HepG2 (cell line): ENCODE measurements around the gene SMIM9.

Experiments
- ARHGAP35 ChIP-seq: sonication (generic); formaldehyde crosslinking; IDR thresholded peaks from 2 replicates; pipeline ENCODE4 v1.9.0; 2022; ENCODE audit warnings: mild to moderate bottlenecking, inconsistent platforms, moderate library complexity, missing genetic modification reagents, borderline replicate concordance
- SIN3B ChIP-seq: fragments of 150-350 bp; IDR thresholded peaks from 2 replicates; pipeline ENCODE4 v1.6.1; 2014; ENCODE audit warnings: low read length
- ZBTB26 ChIP-seq: IDR thresholded peaks from 2 replicates; pipeline ENCODE4 v1.6.1; 2016; ENCODE audit warnings: missing compliant biosample characterization, missing genetic modification reagents, borderline replicate concordance
- TF ChIP-seq, protein P1 (sequence below): sonication (generic); formaldehyde crosslinking; IDR thresholded peaks from 2 replicates; pipeline ENCODE4 v1.5.0; 2020; ENCODE audit warnings: mild to moderate bottlenecking, missing genetic modification reagents, moderate library complexity

DNA sequence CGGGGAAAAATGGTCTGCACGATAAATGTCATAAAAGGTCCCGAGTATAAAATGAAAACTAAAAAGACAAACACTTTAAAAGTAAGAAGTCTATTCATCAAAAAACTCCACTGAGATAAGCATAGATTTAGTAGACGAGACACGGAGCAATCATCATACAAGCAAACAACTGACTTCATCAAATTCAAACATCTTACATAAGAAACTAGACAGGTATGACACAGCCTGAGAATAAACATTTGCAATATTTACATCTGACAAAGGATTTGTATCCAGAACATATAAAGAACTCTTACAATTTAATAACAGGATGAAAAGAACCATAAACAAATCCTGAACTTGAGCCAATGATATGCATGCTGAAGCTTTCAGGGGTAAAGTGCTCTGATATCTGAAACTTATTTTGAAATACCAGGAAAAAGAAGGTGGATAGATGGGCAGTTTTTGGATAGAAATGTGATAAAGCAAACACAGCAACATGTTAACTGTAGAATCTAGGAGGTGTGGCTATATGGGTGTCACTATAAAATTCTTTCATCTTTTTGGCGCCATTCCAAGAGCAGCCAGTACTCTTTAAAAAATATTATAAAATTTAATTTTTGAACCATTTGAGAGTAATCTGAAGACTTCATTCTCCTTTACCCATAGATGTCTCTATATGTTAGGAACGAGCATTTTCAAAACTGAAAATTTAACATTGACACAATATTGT, 41.2 kb downstream of the SMIM9 start:
- no peak for TF ChIP-seq SIN3B
- no peak for TF ChIP-seq ARHGAP35 (CRISPR knock-in tag)
- TF ChIP-seq, protein P1, sequence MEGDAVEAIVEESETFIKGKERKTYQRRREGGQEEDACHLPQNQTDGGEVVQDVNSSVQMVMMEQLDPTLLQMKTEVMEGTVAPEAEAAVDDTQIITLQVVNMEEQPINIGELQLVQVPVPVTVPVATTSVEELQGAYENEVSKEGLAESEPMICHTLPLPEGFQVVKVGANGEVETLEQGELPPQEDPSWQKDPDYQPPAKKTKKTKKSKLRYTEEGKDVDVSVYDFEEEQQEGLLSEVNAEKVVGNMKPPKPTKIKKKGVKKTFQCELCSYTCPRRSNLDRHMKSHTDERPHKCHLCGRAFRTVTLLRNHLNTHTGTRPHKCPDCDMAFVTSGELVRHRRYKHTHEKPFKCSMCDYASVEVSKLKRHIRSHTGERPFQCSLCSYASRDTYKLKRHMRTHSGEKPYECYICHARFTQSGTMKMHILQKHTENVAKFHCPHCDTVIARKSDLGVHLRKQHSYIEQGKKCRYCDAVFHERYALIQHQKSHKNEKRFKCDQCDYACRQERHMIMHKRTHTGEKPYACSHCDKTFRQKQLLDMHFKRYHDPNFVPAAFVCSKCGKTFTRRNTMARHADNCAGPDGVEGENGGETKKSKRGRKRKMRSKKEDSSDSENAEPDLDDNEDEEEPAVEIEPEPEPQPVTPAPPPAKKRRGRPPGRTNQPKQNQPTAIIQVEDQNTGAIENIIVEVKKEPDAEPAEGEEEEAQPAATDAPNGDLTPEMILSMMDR, result no peak
- TF ChIP-seq ZBTB26 (CRISPR knock-in tag), result no peak
